ENCODE results near the gene MILR1. TPM values are rescaled to one million over a fixed set of nuclear protein-coding genes. Genes with fewer than 3 reads are reported as not detected.

MILR1 gene
- total RNA-seq, 1 donor from 2014 or later = not detected

DNA sequence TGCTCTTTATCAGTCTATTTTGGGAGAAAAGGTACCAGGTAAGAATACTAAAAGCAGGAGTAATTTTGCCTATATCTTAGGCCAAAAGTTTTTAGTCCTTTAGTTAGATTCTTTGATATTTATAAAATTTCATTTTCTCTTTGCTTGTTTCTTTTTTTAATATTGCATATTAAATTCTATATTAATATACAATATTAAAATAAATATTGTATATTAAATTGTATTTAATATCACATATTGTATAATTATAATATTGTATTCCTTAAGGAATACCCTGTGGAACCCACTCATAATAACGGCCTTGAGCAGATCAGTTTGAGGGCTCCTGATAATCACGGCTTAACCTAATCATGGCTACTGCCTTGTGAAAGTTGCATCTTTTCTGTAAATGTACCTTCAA is 59.8 kb downstream of the MILR1 start:
- no peaks in the 10 kb centered on the region for H3K36me3 ChIP-seq (ENCODE audit: control insufficient read depth, insufficient read depth, low read length)

DNA sequence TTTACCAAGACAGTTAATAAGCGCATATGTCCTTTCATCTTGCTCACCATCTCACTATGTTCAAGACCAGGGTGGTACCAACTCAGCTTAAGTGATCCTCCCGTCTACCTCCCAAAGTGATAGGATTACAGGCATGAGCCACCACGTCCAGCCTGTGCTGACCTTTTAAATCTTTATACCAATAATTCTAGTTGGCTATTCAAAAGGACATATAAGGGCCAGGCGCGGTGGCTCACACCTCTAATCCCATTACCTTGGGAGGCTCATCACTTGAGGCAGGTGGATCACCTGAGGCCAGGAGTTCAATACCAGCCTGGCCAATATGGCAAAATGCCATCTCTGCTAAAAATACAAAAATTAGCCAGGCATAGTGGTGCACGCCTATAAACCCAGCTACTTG is 60.3 kb downstream of the MILR1 start:
- Histone ChIP-seq H3K4me3 (ENCODE audit: low read depth, low read length) (no peak overlapping the region), H3K36me3 (ENCODE audit: control insufficient read depth, insufficient read depth, low read length) (no peaks in the 10 kb centered on the region), H3K27me3 (ENCODE audit: control insufficient read depth, insufficient read depth, low read length) (no peaks in the 10 kb centered on the region)
- TF ChIP-seq, protein P1, sequence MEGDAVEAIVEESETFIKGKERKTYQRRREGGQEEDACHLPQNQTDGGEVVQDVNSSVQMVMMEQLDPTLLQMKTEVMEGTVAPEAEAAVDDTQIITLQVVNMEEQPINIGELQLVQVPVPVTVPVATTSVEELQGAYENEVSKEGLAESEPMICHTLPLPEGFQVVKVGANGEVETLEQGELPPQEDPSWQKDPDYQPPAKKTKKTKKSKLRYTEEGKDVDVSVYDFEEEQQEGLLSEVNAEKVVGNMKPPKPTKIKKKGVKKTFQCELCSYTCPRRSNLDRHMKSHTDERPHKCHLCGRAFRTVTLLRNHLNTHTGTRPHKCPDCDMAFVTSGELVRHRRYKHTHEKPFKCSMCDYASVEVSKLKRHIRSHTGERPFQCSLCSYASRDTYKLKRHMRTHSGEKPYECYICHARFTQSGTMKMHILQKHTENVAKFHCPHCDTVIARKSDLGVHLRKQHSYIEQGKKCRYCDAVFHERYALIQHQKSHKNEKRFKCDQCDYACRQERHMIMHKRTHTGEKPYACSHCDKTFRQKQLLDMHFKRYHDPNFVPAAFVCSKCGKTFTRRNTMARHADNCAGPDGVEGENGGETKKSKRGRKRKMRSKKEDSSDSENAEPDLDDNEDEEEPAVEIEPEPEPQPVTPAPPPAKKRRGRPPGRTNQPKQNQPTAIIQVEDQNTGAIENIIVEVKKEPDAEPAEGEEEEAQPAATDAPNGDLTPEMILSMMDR (IDR thresholded peaks at IDR 0.05; ENCODE audit: insufficient read depth, low read length, poor library complexity, severe bottlenecking) = no peak
- no peak for DNase-seq (ENCODE audit: low read depth)

More for the DNA sequence above, 59.8 kb downstream of the MILR1 start:
- H3K4me3 ChIP-seq (ENCODE audit: low read depth, low read length) = no peak overlapping the region
- TF ChIP-seq, protein P1 (IDR thresholded peaks at IDR 0.05; ENCODE audit: insufficient read depth, low read length, poor library complexity, severe bottlenecking) = no peak
- H3K27me3 ChIP-seq (ENCODE audit: control insufficient read depth, insufficient read depth, low read length) = no peaks in the 10 kb centered on the region
- no peak for DNase-seq (ENCODE audit: low read depth)

GRCh38 chr17:64515419-64515818 is 66.5 kb downstream of the MILR1 start:
- TF ChIP-seq, protein P1 (IDR thresholded peaks at IDR 0.05; ENCODE audit: insufficient read depth, low read length, poor library complexity, severe bottlenecking) = no peak
- no peak for DNase-seq (ENCODE audit: low read depth)
- no peak overlapping the region for H3K4me3 ChIP-seq (ENCODE audit: low read depth, low read length)
- peaks cover 2% of the 10 kb centered on the region for H3K36me3 ChIP-seq (ENCODE audit: control insufficient read depth, insufficient read depth, low read length)
- no peaks in the 10 kb centered on the region for H3K27me3 ChIP-seq (ENCODE audit: control insufficient read depth, insufficient read depth, low read length)

DNA sequence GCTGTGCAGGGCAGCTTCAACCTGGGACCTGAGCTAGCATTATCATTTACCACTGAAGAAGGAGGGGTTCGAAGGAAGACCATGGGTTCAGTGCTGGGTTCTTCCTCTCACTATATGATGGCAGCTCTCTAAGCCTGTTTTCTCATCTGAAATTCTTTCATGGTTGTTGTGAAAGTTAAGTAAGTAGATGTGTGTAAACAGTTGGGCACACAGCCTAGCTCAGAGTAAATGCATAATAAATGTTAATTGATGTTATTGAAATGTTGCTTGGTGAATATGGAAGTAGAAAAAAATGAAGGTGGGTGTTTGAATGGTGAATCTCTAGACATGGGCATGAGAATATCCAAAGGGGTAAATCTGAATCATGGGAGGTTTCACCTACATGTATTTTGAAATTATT is 66.9 kb downstream of the MILR1 start:
- DNase-seq (ENCODE audit: low read depth) = no peak
- peaks cover 2% of the 10 kb centered on the region for H3K36me3 ChIP-seq (ENCODE audit: control insufficient read depth, insufficient read depth, low read length)
- TF ChIP-seq, protein P1 (IDR thresholded peaks at IDR 0.05; ENCODE audit: insufficient read depth, low read length, poor library complexity, severe bottlenecking) = no peak
- no peak overlapping the region for H3K4me3 ChIP-seq (ENCODE audit: low read depth, low read length)
- H3K27me3 ChIP-seq (ENCODE audit: control insufficient read depth, insufficient read depth, low read length) = no peaks in the 10 kb centered on the region

Other genes starting within 250 kb of the MILR1 start
- 16.5 and 19.0 TPM in 2 replicates for gene TEX2, start 185.9 kb upstream of the MILR1 start, total RNA-seq
- 1.1 and 1.4 TPM in 2 replicates for gene PECAM1, start 58.3 kb upstream of the MILR1 start, total RNA-seq
- 6.9 and 7.6 TPM in 2 replicates for gene POLG2, start 47.9 kb downstream of the MILR1 start, total RNA-seq
- gene DDX5, start 57.2 kb downstream of the MILR1 start, total RNA-seq = 614 and 1,044 TPM in 2 replicates
- gene CEP95, start 57.9 kb downstream of the MILR1 start, total RNA-seq = 38.6 and 39.8 TPM in 2 replicates
- 42.8 and 45.6 TPM in 2 replicates for gene SMURF2, start 213.2 kb downstream of the MILR1 start, total RNA-seq